GM19395 (cell line): ENCODE data around the gene CCL5.

Experiments
- ATAC-seq: cut with Tn5 transposase; IDR thresholded peaks from one replicate; pipeline ENCODE4 v1.9.1; 2021; ENCODE audit warnings: mild to moderate bottlenecking, moderate library complexity; ENCODE audit not compliant: unreplicated experiment

Gene CCL5

GRCh38 chr17:35879773-35880654 is at the start of gene CCL5:
Gene CCL5 (minus strand): TSS chr17:35880360.
- peak; percentile 93 for ATAC-seq

- no peak for ATAC-seq
These were observed 47.6 kb upstream of the CCL5 start for GRCh38 chr17:35927714-35928113.

GRCh38 chr17:35923609-35924114 is 43.5 kb upstream of the CCL5 start:
- ATAC-seq: no peak

- ATAC-seq: no peak
These were observed 40.1 kb upstream of the CCL5 start for GRCh38 chr17:35920229-35920628.

DNA sequence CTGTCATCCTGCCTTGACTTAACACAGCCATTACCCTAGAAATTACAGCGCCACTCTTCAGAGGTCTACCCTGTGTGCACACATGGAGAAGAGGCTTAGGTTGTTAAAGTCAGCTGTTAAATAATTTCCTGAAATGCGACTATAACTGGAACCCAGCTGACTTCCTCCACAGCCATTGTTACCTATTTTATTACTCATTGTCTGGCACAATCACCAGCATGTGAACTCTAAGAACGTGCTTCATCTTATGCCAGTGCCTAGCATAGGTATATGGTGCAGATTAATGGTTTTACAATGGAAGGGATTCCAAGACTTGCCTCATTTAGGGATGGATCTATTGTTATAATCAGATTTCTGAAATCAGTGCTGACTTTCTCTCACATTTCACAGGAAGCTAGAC is 38.5 kb upstream of the CCL5 start:
- ATAC-seq: no peak

GRCh38 chr17:35917519-35918213 is 37.5 kb upstream of the CCL5 start:
- ATAC-seq: no peak

DNA sequence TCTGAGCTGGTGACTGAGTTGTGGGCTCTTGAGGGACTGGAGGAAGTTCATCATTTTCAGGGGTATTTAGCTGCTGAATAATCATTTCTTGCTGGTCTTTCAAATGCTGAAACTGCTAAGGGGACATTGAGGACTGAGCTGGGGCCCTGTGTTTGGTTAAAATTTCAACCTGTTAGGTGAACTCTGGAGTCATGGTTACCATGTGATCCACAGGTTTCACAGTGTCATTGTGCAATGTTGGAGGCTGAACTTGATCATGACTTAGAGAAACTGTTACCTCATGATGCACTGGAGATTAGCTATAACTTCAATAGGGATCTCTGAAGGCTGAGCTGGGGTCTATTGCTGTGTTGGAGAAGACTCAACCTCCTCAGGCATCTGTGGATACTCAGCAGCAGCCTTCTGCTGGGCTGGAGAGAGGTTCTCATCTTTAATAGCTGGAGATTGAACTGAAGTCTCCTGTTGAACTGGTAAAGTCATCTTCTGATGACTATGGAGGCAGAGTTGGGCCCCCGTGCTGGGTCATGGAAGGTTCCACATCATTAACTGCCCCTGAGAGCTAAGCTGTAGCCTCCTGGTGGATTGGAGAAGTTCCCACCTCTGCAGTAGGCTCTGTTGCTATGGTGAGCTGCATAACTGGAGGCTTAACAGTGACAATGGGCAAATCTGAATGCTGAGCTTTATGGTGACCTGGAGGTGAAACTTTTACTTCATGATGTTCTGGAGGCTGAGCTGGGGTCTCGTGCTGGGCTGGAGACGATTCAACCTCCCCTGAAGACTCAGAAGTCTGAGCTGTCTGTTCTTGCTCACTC is 35.2 kb upstream of the CCL5 start:
- no peak for ATAC-seq

GRCh38 chr17:35914354-35914753 is 34.2 kb upstream of the CCL5 start:
- no peak for ATAC-seq

GRCh38 chr17:35913609-35914008 is 33.4 kb upstream of the CCL5 start:
- ATAC-seq: no peak

- ATAC-seq: no peak
These were observed 32.8 kb upstream of the CCL5 start for GRCh38 chr17:35912942-35913341.

GRCh38 chr17:35912339-35912912 is 32.3 kb upstream of the CCL5 start:
- ATAC-seq: no peak

GRCh38 chr17:35909408-35909807 is 29.2 kb upstream of the CCL5 start:
- ATAC-seq: no peak

- no peak for ATAC-seq
These were observed 27.5 kb upstream of the CCL5 start for GRCh38 chr17:35907691-35908090.

DNA sequence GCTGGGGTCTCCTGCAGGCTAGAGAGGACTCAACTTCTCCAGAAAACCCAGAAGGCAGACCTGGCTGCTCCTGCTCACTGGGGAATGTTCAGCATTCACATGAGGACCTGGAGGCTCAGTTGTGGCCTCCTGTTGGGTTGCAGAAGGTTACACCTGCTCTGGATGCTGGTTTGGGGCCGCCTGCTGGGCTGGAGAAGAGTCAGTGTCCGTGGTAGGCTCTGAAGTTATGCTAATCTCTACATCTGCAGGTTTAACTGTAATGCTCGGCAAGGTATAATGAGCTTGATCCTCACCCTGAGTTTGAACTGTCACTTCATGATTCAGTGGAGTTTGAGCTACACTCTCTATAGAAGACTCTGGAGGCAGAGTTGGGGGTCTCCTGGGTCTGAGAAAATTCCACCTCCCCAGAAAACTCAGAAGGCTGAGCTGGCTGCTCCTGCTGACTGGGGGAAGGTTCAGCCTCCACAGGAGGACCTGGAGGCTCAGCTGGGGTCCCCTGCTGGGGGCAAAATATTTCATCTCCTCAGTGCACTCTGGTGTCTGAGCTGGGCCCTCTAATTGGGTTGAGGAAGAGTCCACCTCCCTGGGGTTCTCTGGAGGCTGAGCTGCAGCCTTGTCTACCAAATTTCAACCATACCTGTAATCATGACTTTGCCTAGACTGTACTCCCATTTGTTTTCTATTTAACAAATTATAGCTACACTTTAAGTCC is 26.9 kb upstream of the CCL5 start:
- ATAC-seq: no peak

DNA sequence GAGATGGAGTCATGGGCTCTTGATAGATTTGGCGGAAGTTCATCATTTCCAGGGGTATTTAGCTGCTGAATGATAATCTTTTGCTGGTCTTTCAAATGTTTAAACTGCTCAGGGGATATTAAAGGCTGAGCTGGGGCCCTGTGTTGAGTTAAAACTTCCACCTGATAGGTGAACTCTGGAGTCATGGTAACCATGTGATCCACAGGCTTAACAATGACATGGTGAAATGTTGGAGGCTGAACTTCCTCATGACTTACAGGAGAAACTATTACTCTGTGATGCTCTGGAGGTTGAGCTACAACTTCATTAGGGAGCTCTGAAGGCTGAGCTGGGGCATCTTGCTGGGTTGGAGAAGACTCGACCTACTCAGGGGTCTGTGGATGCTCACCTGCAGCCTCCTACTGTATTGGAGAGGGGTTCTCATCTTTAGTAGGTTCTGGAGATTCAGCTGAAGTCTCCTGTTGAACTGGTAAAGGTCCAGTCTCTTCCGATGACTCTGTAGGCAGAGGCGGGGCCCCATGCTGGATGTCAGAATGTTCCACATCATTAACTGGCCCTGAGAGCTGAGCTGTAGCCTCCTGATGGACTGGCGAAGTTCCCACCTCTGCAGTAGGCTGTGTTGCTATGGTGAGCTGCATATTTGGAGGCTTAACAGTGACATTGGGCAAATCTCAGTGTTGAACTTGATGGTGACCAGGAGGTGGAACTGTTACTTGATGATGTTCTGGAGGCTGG is 26.2 kb upstream of the CCL5 start:
- no peak for ATAC-seq

GRCh38 chr17:35903451-35903850 is 23.3 kb upstream of the CCL5 start:
- no peak for ATAC-seq

GRCh38 chr17:35901631-35902175 is 21.5 kb upstream of the CCL5 start:
- no peak for ATAC-seq

GRCh38 chr17:35900708-35901480 is 20.7 kb upstream of the CCL5 start:
- ATAC-seq: no peak
